ENCODE measurements around the gene OVAAL.

DNA sequence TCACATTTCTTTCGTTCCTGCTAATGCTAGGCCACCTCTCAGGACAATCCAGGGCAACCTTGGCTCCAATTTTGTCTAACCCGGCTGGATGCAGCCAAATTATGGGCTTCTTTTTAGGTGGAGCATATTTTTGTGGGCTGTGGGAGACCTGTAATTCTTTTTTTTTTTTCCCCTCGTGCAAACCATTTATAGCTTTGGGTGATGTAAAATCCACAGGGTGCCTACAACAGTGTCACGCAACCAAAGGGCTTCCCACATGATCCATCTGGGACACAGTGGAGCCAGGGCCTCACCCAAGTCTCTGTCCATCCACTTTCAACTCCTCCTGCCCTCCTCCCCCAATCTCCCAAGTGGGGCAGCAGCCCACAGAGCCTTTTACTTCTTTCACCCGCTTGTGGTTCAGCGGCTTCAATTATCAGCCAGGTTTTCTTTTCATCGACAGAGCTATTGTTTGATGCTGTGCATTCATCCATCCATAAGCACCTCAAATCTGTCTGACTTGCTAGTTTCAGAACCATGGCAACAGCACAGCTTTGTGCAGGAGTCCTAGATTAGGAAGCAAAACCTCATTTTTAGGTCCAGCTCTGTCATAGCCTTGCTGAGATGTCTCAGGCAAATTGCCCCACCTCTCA lies 10.0 kb upstream of the OVAAL start:
- TF ChIP-seq, protein P1, sequence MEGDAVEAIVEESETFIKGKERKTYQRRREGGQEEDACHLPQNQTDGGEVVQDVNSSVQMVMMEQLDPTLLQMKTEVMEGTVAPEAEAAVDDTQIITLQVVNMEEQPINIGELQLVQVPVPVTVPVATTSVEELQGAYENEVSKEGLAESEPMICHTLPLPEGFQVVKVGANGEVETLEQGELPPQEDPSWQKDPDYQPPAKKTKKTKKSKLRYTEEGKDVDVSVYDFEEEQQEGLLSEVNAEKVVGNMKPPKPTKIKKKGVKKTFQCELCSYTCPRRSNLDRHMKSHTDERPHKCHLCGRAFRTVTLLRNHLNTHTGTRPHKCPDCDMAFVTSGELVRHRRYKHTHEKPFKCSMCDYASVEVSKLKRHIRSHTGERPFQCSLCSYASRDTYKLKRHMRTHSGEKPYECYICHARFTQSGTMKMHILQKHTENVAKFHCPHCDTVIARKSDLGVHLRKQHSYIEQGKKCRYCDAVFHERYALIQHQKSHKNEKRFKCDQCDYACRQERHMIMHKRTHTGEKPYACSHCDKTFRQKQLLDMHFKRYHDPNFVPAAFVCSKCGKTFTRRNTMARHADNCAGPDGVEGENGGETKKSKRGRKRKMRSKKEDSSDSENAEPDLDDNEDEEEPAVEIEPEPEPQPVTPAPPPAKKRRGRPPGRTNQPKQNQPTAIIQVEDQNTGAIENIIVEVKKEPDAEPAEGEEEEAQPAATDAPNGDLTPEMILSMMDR (IDR thresholded peaks at IDR 0.05; ENCODE audit: low read length), result no peak
- TF ChIP-seq EZH2phosphoT487 (IDR thresholded peaks at IDR 0.05; ENCODE audit: low read length) (no peak), EZH2 (optimal IDR thresholded peaks at IDR 0.05; ENCODE audit: low read depth, low read length) (no peak)
